Measurements from ENCODE around the gene STX4. TPM values are rescaled to one million over a fixed set of nuclear protein-coding genes. Genes with fewer than 3 reads are reported as not detected.

The STX4 gene
- total RNA-seq, 1 experiment from 2014 or later: 32.3 TPM

GRCh38 chr16:31088459-31089183, 55.3 kb downstream of the STX4 start, which contains the start of gene PRSS53:
PRSS53 (minus strand) TSS chr16:31088943; CDS start chr16:31088809, 134 bp downstream.
- Histone ChIP-seq H3K27ac (ENCODE audit: insufficient read length, low read depth, low read length) (no peak within 1 kb of the TSS), H2BK20ac (ENCODE audit: low read depth, low read length, poor library complexity, severe bottlenecking) (no peak within 1 kb of the TSS), H3K79me1 (ENCODE audit: insufficient read depth, low read depth, low read length, poor library complexity, severe bottlenecking) (peaks cover 2% of the 10 kb centered on the region), H3K79me2 (ENCODE audit: insufficient read depth, low read length) (peaks cover 2% of the 10 kb centered on the region; the same call in 1 of the 2 replicates), H3K9me3 (ENCODE audit: control insufficient read depth, low read depth, low read length) (no peaks in the 10 kb centered on the region), H4K8ac (replicated peaks; ENCODE audit: insufficient read length, low read depth, low read length) (no peak within 1 kb of the TSS), H3K27me3 (ENCODE audit: insufficient read depth, low read length) (no peaks in the 10 kb centered on the region), H3K56ac (ENCODE audit: insufficient read length, low read depth, low read length) (no peak within 1 kb of the TSS), H3K23ac (ENCODE audit: insufficient read length, low read depth, low read length) (no peak within 1 kb of the TSS), H2AFZ (ENCODE audit: low read length) (no peak within 1 kb of the TSS), H3T11ph (ENCODE audit: low read length) (no peak within 1 kb of the TSS), H3K23me2 (ENCODE audit: insufficient read length, low read depth, low read length, poor library complexity, severe bottlenecking) (peaks cover 5% of the 10 kb centered on the region), H3K4ac (ENCODE audit: low read depth, low read length) (no peak within 1 kb of the TSS), H2BK15ac (ENCODE audit: low read depth, low read length) (no peak within 1 kb of the TSS), H3K18ac (ENCODE audit: insufficient read length, low read depth, low read length) (no peak within 1 kb of the TSS), H2BK12ac (ENCODE audit: insufficient read length, low read depth, low read length) (no peak within 1 kb of the TSS), H3K4me2 (ENCODE audit: insufficient read depth, insufficient read length, low read length) (no peak within 1 kb of the TSS), H2AK5ac (ENCODE audit: insufficient read length, low read length) (no peak within 1 kb of the TSS), H4K5ac (ENCODE audit: insufficient read length, low read depth, low read length) (no peak within 1 kb of the TSS), H2BK120ac (ENCODE audit: low read depth, low read length, poor library complexity, severe bottlenecking) (no peak within 1 kb of the TSS), H4K20me1 (ENCODE audit: control insufficient read depth, insufficient read depth, insufficient read length) (no peaks in the 10 kb centered on the region), H3K4me1 (ENCODE audit: insufficient read depth, low read length) (no peaks in the 10 kb centered on the region), H3K9ac (ENCODE audit: extremely low read depth, insufficient read length, low read length) (no peak within 1 kb of the TSS), H2BK5ac (ENCODE audit: insufficient read length, low read length) (no peak within 1 kb of the TSS), H4K91ac (ENCODE audit: insufficient read length, low read depth, low read length) (no peak within 1 kb of the TSS), H3K14ac (ENCODE audit: insufficient read depth, low read length) (no peak within 1 kb of the TSS)
- Mint-ChIP-seq H3K27me3 (ENCODE audit: low read depth) (no peaks in the 10 kb centered on the region), H3K27ac (no peak within 1 kb of the TSS; a peak in 1 of 7 replicates), H3K4me3 (no peak within 1 kb of the TSS), H3K9me3 (no peaks in the 10 kb centered on the region), H3K4me1 (peaks cover 3 to 4% of the 10 kb centered on the region in 2 experiments; a peak in 2 of 4 replicates), H3K36me3 (ENCODE audit: insufficient read depth in 1 of 3, low read depth in 3 of 3) (peaks cover 3 to 27% (median 24%) of the 10 kb centered on the region in 3 experiments; a peak in 6 of 7 replicates)
- TF ChIP-seq CTCF (conservative IDR thresholded peaks at IDR 0.05): no peak
- no peak for DNase-seq
- WGBS (ENCODE audit: extremely low coverage, insufficient read length, low lambda C conversion rate): no CpG with 5 or more reads among the region's 15 CpGs
